PFSK-1 (cell line): Measurements from ENCODE around the gene LRCH4.

Experiments
- SIN3A ChIP-seq: IDR thresholded peaks from 2 replicates; pipeline ENCODE4 v1.6.1; 2012; ENCODE audit warnings: mild to moderate bottlenecking, low read length, moderate library complexity, borderline replicate concordance; ENCODE audit not compliant: insufficient read depth
- TAF1 ChIP-seq: IDR thresholded peaks from 2 replicates; pipeline ENCODE4 v1.6.1; 2012; ENCODE audit warnings: low read length, control low read depth, borderline replicate concordance; ENCODE audit not compliant: insufficient read depth
- TF ChIP-seq, protein P1 (sequence below), 2 experiments: IDR thresholded peaks; 2 replicates each; pipeline versions ENCODE4 v1.6.1 to v1.8.0; 2011 to 2012; ENCODE audit warnings: low read depth in 2 of 2, low read length in 2 of 2, control low read depth in 1 of 2, inconsistent platforms in 1 of 2, mild to moderate bottlenecking in 1 of 2, moderate library complexity in 1 of 2; ENCODE audit not compliant: insufficient read depth in 1 of 2

- TF ChIP-seq, protein P1, sequence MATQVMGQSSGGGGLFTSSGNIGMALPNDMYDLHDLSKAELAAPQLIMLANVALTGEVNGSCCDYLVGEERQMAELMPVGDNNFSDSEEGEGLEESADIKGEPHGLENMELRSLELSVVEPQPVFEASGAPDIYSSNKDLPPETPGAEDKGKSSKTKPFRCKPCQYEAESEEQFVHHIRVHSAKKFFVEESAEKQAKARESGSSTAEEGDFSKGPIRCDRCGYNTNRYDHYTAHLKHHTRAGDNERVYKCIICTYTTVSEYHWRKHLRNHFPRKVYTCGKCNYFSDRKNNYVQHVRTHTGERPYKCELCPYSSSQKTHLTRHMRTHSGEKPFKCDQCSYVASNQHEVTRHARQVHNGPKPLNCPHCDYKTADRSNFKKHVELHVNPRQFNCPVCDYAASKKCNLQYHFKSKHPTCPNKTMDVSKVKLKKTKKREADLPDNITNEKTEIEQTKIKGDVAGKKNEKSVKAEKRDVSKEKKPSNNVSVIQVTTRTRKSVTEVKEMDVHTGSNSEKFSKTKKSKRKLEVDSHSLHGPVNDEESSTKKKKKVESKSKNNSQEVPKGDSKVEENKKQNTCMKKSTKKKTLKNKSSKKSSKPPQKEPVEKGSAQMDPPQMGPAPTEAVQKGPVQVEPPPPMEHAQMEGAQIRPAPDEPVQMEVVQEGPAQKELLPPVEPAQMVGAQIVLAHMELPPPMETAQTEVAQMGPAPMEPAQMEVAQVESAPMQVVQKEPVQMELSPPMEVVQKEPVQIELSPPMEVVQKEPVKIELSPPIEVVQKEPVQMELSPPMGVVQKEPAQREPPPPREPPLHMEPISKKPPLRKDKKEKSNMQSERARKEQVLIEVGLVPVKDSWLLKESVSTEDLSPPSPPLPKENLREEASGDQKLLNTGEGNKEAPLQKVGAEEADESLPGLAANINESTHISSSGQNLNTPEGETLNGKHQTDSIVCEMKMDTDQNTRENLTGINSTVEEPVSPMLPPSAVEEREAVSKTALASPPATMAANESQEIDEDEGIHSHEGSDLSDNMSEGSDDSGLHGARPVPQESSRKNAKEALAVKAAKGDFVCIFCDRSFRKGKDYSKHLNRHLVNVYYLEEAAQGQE (IDR thresholded peaks at IDR 0.05; ENCODE audit: insufficient read depth in 1 of 2, low read depth in 2 of 2, low read length in 2 of 2), result no peak
- TF ChIP-seq TAF1, result no peak
- no peak for TF ChIP-seq SIN3A
Measured at GRCh38 chr7:100572281-100572948, 13.5 kb downstream of the LRCH4 start.
